Mesodermal cell (in vitro differentiated cells): ENCODE measurements around the gene ZNF747.
A peak's percentile ranks its signal among the peaks of the same experiment; 100 is the strongest.

Experiments
- H3K27ac ChIP-seq: 2 replicates; pipeline ENCODE4 v1.7.0; 2013; ENCODE audit warnings: mild to moderate bottlenecking, low read depth, low read length, moderate library complexity; ENCODE audit not compliant: severe bottlenecking
- H3K36me3 ChIP-seq: 2 replicates; pipeline ENCODE4 v1.7.1; 2013; ENCODE audit warnings: mild to moderate bottlenecking, low read length, moderate library complexity; ENCODE audit not compliant: control insufficient read depth, insufficient read depth
- H3K4me1 ChIP-seq: one replicate; pipeline ENCODE4 v1.7.1; 2013; ENCODE audit warnings: mild to moderate bottlenecking, low read length; ENCODE audit not compliant: insufficient read depth, control insufficient read depth, poor library complexity, severe bottlenecking
- H3K4me3 ChIP-seq: 2 replicates; pipeline ENCODE4 v1.7.0; 2013; ENCODE audit warnings: low read length, control low read depth, mild to moderate bottlenecking; ENCODE audit not compliant: insufficient read depth, poor library complexity, severe bottlenecking; ENCODE audit errors: extremely low read depth
- H3K9me3 ChIP-seq: 2 replicates; pipeline ENCODE4 v1.7.1; 2013; ENCODE audit warnings: mild to moderate bottlenecking, low read length, moderate library complexity; ENCODE audit not compliant: control insufficient read depth
- WGBS, 2 experiments: methylation state at CpG; one replicate each; pipeline ENCODE4 v1.1.5; 2013; ENCODE audit warnings: missing lambda C conversion rate in 2 of 2; ENCODE audit not compliant: insufficient coverage in 2 of 2; 5-methylcytosine and 5-hydroxymethylcytosine counted together

ZNF747 gene

DNA sequence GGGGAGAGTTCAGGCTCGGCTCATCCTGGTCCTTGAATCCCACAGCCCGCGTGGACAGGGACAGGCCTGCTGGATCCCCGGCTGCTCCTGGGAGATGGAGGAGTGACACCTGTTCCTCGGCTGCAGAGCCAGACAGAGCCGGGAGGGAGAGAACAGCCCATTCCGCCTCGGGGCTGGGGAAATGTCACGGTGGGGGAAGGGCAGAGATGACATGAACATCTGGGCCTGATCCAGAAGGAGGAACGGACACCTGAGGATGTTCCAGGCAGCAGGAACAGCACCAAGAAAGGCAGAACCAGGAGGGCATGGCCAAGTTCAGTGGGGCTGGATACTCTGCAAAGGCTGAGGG is 21.4 kb upstream of the ZNF747 start:
- Histone ChIP-seq H3K9me3 (peaks cover 3% of the 10 kb centered on the region), H3K4me1 (peaks cover 11% of the 10 kb centered on the region), H3K4me3 (no peak overlapping the region), H3K27ac (no peak overlapping the region), H3K36me3 (peaks cover 42% of the 10 kb centered on the region)
- WGBS, 2 experiments, result 83 to 95% methylated on average over 5 to 10 of the region's 10 CpGs

GRCh38 chr16:30555315-30556124 is 20.9 kb upstream of the ZNF747 start:
- Histone ChIP-seq H3K27ac (no peak overlapping the region), H3K36me3 (peaks cover 42% of the 10 kb centered on the region), H3K4me1 (peaks cover 11% of the 10 kb centered on the region), H3K9me3 (peaks cover 3% of the 10 kb centered on the region), H3K4me3 (no peak overlapping the region)
- WGBS, 2 experiments, result 98% methylated on average over 62 to 65 of the region's 69 CpGs

- no peak overlapping the region for H3K4me3 ChIP-seq
- H3K36me3 ChIP-seq, result peaks cover 42% of the 10 kb centered on the region
- no peak overlapping the region for H3K27ac ChIP-seq
- WGBS, 2 experiments, result 95 to 97% methylated on average over 16 of the region's 18 CpGs
- peaks cover 3% of the 10 kb centered on the region for H3K9me3 ChIP-seq
- peaks cover 11% of the 10 kb centered on the region for H3K4me1 ChIP-seq
Observed at GRCh38 chr16:30554557-30555314, 20.1 kb upstream of the ZNF747 start.

- H3K27ac ChIP-seq, result no peak overlapping the region
- H3K4me1 ChIP-seq, result peaks cover 19% of the 10 kb centered on the region
- H3K4me3 ChIP-seq, result no peak overlapping the region
- H3K36me3 ChIP-seq, result peaks cover 42% of the 10 kb centered on the region
- H3K9me3 ChIP-seq, result no peaks in the 10 kb centered on the region
- WGBS, 2 experiments, result 92% methylated on average over 2 of the region's 2 CpGs; no CpG with 5 or more reads in 1 of the 2 experiments
Observed at GRCh38 chr16:30553393-30553899, 18.8 kb upstream of the ZNF747 start.

DNA sequence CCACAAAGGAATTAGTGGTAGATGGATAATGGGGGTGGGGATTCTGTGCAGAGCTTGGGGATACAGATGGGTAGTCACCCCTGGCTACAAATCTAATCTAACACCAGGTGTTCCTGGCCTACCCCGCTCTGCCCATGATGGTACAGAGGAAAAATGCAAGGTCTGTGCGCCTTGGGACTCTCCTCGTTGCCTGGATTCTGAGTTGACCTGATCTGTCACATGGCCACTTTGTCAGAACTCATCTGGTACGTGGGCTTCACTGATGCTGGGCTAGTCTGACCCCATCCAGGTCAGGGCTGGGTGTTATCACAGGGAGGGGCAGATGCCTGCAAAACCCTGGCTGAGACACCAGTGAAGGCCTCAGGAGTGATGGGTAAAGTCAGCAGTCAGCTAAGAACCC is 18.3 kb upstream of the ZNF747 start:
- Histone ChIP-seq H3K4me1 (peaks cover 21% of the 10 kb centered on the region), H3K36me3 (peaks cover 42% of the 10 kb centered on the region), H3K4me3 (no peak overlapping the region), H3K9me3 (no peaks in the 10 kb centered on the region), H3K27ac (no peak overlapping the region)
- 90 to 93% methylated on average over 4 of the region's 4 CpGs for WGBS, 2 experiments

- Histone ChIP-seq H3K4me1 (peaks cover 21% of the 10 kb centered on the region), H3K27ac (no peak overlapping the region), H3K4me3 (no peak overlapping the region), H3K9me3 (no peaks in the 10 kb centered on the region), H3K36me3 (peaks cover 42% of the 10 kb centered on the region)
- 88 to 100% methylated on average over 3 of the region's 3 CpGs for WGBS, 2 experiments
Observed at GRCh38 chr16:30551781-30552180, 17.1 kb upstream of the ZNF747 start.

GRCh38 chr16:30548416-30549253 is 14.0 kb upstream of the ZNF747 start:
- H3K9me3 ChIP-seq, result no peaks in the 10 kb centered on the region
- H3K4me1 ChIP-seq, result peaks cover 15% of the 10 kb centered on the region
- H3K4me3 ChIP-seq, result no peak overlapping the region
- peak overlapping the region; percentile 74 for H3K27ac ChIP-seq
- peaks cover 12% of the 10 kb centered on the region for H3K36me3 ChIP-seq
- 76 to 88% methylated on average over 6 to 7 of the region's 8 CpGs for whole genome bisulfite sequencing, 2 experiments

- Histone ChIP-seq H3K4me3 (no peak overlapping the region), H3K27ac (no peak overlapping the region)
- 93 to 95% methylated on average over 7 to 8 of the region's 8 CpGs for WGBS, 2 experiments
Observed at GRCh38 chr16:30546115-30546514, 11.5 kb upstream of the ZNF747 start.

DNA sequence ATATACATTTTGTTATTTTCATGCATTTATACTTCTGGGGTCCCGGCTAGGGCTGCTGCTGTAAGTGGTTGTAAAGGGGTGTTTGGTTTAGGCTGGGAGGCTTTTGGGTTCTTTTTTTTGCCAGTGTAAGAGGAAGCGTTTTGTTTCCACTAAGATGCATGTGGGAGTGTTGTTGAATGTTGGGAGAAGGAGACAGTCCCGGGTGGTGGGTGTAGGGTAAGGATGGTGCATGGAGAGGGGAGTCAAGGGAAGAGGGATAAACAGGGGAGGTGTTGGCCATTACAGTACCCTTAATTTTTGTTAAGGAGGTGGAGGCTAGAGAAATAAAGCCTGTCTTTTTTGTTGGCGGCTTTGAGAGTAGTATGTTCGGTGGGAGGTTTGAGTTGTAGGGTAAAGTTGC is 8.4 kb upstream of the ZNF747 start:
- H3K4me3 ChIP-seq, result no peak overlapping the region
- 79 to 84% methylated on average over 4 of the region's 5 CpGs for WGBS, 2 experiments
- no peaks in the 10 kb centered on the region for H3K9me3 ChIP-seq
- peaks cover 24% of the 10 kb centered on the region for H3K4me1 ChIP-seq
- H3K36me3 ChIP-seq, result no peaks in the 10 kb centered on the region
- H3K27ac ChIP-seq, result no peak overlapping the region

More at GRCh38 chr16:30546115-30546514, 11.5 kb upstream of the ZNF747 start:
- peaks cover 33% of the 10 kb centered on the region for H3K4me1 ChIP-seq
- no peaks in the 10 kb centered on the region for H3K9me3 ChIP-seq
- H3K36me3 ChIP-seq, result no peaks in the 10 kb centered on the region
